Panc1 (cell line): ENCODE data around the gene GLIS1. TPM values are rescaled to one million over a fixed set of nuclear protein-coding genes. Genes with fewer than 3 reads are reported as not detected.

Experiments used
- ATAC-seq: fragments of 200-7000 bp; cut with Tn5 transposase; 2 replicates; pipeline ENCODE4 v1.9.1; 2020; ENCODE audit warnings: mild to moderate bottlenecking, moderate library complexity
- BruUV-seq: library from RNA; stranded (reverse); fragments of 400-500 nt; replicated peaks from 2 replicates; lab custom pipeline; 2021; lab: Mats Ljungman, UMichigan
- CTCF ChIA-PET: fragments of 300-600 bp; sonication (Branson Sonifier 250); formaldehyde crosslinking; loops from one replicate; lab custom pipeline; 2022; ENCODE audit warnings: antibody characterized with exemption; lab: Charles Lee
- POLR2A ChIA-PET: fragments of 300-600 bp; sonication (Branson Sonifier 250); formaldehyde crosslinking; loops from one replicate; lab custom pipeline; 2022; ENCODE audit warnings: antibody characterized with exemption; lab: Charles Lee
- DNase-seq: peaks from one replicate; pipeline ENCODE4 v3.0.0-alpha.2; 2010; ENCODE audit warnings: low read depth, low spot score
- H3K27ac ChIP-seq: 2 replicates; pipeline ENCODE4 v1.5.1; 2011; ENCODE audit warnings: mild to moderate bottlenecking, low read length, inconsistent platforms
- H3K27me3 ChIP-seq: fragments of 200-500 bp; sonication (Bioruptor generic); 2 replicates; pipeline ENCODE4 v1.6.0; 2014; ENCODE audit warnings: low read length, inconsistent platforms; ENCODE audit not compliant: control insufficient read depth, insufficient read depth
- H3K36me3 ChIP-seq: fragments of 200-500 bp; sonication (Bioruptor generic); 2 replicates; pipeline ENCODE4 v1.5.1; 2014; ENCODE audit warnings: inconsistent platforms, mild to moderate bottlenecking, low read length, moderate library complexity; ENCODE audit not compliant: control insufficient read depth, insufficient read depth
- H3K4me1 ChIP-seq: 2 replicates; pipeline ENCODE4 v1.5.1; 2011; ENCODE audit warnings: inconsistent platforms, mild to moderate bottlenecking, low read length, moderate library complexity; ENCODE audit not compliant: control insufficient read depth, insufficient read depth
- H3K4me3 ChIP-seq, 2 experiments: 2 replicates each; pipeline ENCODE4 v1.5.1; 2011 to 2012; ENCODE audit warnings: low read depth in 2 of 2, low read length in 2 of 2, mild to moderate bottlenecking in 2 of 2, inconsistent platforms in 1 of 2, moderate library complexity in 1 of 2
- H3K9me3 ChIP-seq: fragments of 200-500 bp; sonication (Bioruptor generic); 2 replicates; pipeline ENCODE4 v1.5.1; 2014; ENCODE audit warnings: low read depth, mild to moderate bottlenecking, inconsistent platforms, low read length, moderate library complexity; ENCODE audit not compliant: control insufficient read depth, insufficient read depth
- POLR2AphosphoS5 ChIP-seq: IDR thresholded peaks from 2 replicates; pipeline ENCODE4 v1.6.1; 2012; ENCODE audit warnings: mild to moderate bottlenecking, low read depth, low read length, moderate library complexity
- SIN3A ChIP-seq: IDR thresholded peaks from 2 replicates; pipeline ENCODE4 v1.6.1; 2012; ENCODE audit warnings: low read depth, mild to moderate bottlenecking, low read length, moderate library complexity, borderline replicate concordance; ENCODE audit not compliant: insufficient read depth
- TCF7L2 ChIP-seq: IDR thresholded peaks from 2 replicates; pipeline ENCODE4 v1.6.1; 2011; ENCODE audit warnings: mild to moderate bottlenecking, low read depth, low read length, inconsistent platforms
- in situ Hi-C: cut with HindIII; loops from 2 replicates; pipeline ENCODE4 v1.10.0; 2016; ENCODE audit warnings: low sequenced_read_pairs, low pct_unique_long_range_greater_than_20kb
- intact Hi-C: fragments of 100-400 bp; cut with micrococcal nuclease; formaldehyde crosslinking; loops from one replicate; pipeline ENCODE4 v1.10.0; 2022; ENCODE audit not compliant: unreplicated experiment
- total RNA-seq: library from RNA; stranded (reverse); gene quantifications from one replicate; pipeline ENCODE4 v1.2.1, GENCODE V29; 2021; ENCODE audit not compliant: unreplicated experiment
- TF ChIP-seq, protein P1 (sequence below): fragments of 450-650 bp; IDR thresholded peaks from 2 replicates; pipeline ENCODE4 v1.5.1; 2017; ENCODE audit warnings: mild to moderate bottlenecking
- TF ChIP-seq, protein P2 (sequence below), 2 experiments: IDR thresholded peaks; 2 replicates each; pipeline ENCODE4 v1.6.1; 2011 to 2012; ENCODE audit warnings: low read depth in 2 of 2, control low read depth in 1 of 2, low read length in 1 of 2, mild to moderate bottlenecking in 1 of 2, moderate library complexity in 1 of 2; ENCODE audit not compliant: insufficient read depth in 1 of 2

Gene GLIS1
- total RNA-seq, 1 experiment from 2014 or later, result 0.28 TPM

DNA sequence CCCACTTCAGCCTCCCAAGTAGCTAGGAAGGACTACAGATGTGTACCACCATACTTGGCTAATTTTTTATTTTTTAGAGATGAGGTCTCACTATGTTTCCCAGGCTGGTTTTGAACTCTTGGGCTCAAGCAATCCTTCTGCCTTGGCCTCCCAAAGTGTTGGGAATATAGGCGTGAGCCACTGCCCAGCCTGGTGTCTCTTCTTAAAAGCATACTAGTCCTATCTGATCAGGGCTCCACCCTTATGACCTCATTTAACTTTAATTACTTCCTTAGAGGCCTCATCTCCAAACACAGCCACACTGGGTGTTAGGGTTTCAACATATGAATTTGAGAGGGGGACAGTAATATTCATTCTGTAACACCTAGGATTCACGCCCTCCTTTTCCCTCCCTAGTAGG is 130.9 kb downstream of the GLIS1 start:
- in situ Hi-C loops (no loop called here), intact Hi-C loops (no loop called here)
- Histone ChIP-seq H3K4me1 (no peaks in the 10 kb centered on the region), H3K36me3 (no peaks in the 10 kb centered on the region), H3K9me3 (peaks cover 6% of the 10 kb centered on the region; the same call in 1 of the 2 replicates), H3K27me3 (no peaks in the 10 kb centered on the region), H3K27ac (no peak overlapping the region), H3K4me3 (no peak overlapping the region)
- ATAC-seq, result no peak
- DNase-seq, result no peak
- no TSS peak for BruUV-seq
- ChIA-PET POLR2A (no interaction called here), CTCF (interaction anchor here (0.5 kb wide), 1 partner anchor 31 kb away, joined by 9 read pairs; no protein-coding TSS in a partner anchor)
- TF ChIP-seq, protein P1, sequence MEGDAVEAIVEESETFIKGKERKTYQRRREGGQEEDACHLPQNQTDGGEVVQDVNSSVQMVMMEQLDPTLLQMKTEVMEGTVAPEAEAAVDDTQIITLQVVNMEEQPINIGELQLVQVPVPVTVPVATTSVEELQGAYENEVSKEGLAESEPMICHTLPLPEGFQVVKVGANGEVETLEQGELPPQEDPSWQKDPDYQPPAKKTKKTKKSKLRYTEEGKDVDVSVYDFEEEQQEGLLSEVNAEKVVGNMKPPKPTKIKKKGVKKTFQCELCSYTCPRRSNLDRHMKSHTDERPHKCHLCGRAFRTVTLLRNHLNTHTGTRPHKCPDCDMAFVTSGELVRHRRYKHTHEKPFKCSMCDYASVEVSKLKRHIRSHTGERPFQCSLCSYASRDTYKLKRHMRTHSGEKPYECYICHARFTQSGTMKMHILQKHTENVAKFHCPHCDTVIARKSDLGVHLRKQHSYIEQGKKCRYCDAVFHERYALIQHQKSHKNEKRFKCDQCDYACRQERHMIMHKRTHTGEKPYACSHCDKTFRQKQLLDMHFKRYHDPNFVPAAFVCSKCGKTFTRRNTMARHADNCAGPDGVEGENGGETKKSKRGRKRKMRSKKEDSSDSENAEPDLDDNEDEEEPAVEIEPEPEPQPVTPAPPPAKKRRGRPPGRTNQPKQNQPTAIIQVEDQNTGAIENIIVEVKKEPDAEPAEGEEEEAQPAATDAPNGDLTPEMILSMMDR, result no peak
- no peak for TF ChIP-seq POLR2AphosphoS5
- no peak for TF ChIP-seq TCF7L2
- TF ChIP-seq, protein P2, sequence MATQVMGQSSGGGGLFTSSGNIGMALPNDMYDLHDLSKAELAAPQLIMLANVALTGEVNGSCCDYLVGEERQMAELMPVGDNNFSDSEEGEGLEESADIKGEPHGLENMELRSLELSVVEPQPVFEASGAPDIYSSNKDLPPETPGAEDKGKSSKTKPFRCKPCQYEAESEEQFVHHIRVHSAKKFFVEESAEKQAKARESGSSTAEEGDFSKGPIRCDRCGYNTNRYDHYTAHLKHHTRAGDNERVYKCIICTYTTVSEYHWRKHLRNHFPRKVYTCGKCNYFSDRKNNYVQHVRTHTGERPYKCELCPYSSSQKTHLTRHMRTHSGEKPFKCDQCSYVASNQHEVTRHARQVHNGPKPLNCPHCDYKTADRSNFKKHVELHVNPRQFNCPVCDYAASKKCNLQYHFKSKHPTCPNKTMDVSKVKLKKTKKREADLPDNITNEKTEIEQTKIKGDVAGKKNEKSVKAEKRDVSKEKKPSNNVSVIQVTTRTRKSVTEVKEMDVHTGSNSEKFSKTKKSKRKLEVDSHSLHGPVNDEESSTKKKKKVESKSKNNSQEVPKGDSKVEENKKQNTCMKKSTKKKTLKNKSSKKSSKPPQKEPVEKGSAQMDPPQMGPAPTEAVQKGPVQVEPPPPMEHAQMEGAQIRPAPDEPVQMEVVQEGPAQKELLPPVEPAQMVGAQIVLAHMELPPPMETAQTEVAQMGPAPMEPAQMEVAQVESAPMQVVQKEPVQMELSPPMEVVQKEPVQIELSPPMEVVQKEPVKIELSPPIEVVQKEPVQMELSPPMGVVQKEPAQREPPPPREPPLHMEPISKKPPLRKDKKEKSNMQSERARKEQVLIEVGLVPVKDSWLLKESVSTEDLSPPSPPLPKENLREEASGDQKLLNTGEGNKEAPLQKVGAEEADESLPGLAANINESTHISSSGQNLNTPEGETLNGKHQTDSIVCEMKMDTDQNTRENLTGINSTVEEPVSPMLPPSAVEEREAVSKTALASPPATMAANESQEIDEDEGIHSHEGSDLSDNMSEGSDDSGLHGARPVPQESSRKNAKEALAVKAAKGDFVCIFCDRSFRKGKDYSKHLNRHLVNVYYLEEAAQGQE (IDR thresholded peaks at IDR 0.05; ENCODE audit: insufficient read depth in 1 of 2, low read depth in 2 of 2, low read length in 1 of 2), result no peak
- TF ChIP-seq SIN3A, result no peak

DNA sequence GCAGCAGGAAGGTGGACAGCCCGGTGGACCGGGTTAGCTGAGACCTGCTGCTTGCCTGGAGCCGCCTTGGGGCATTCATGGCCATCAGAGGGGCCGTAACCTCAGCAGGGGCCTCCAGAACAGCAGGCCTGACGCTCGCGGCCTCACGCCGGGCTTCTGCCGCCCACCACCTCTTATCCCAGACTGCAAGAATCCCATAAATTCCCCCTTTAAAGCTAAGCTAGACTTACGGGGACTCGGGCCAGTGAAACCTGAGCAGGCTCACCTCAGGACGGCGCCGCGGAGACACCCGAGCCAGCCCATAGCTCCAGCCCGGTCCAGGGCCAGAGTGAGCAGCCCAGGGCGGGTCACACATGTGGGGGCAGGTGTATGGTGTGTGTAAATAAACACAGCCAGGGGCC is 132.3 kb downstream of the GLIS1 start:
- Histone ChIP-seq H3K27me3 (no peaks in the 10 kb centered on the region), H3K4me1 (no peaks in the 10 kb centered on the region), H3K4me3 (no peak overlapping the region), H3K27ac (no peak overlapping the region), H3K9me3 (peaks cover 6% of the 10 kb centered on the region; the same call in 1 of the 2 replicates), H3K36me3 (no peaks in the 10 kb centered on the region)
- in situ Hi-C loops (no loop called here), intact Hi-C loops (no loop called here)
- DNase-seq, result no peak
- ATAC-seq, result no peak
- TF ChIP-seq TCF7L2, result no peak
- TF ChIP-seq, protein P2 (IDR thresholded peaks at IDR 0.05; ENCODE audit: insufficient read depth in 1 of 2, low read depth in 2 of 2, low read length in 1 of 2), result no peak
- TF ChIP-seq POLR2AphosphoS5, result no peak
- TF ChIP-seq, protein P1, result no peak
- no peak for TF ChIP-seq SIN3A
- ChIA-PET CTCF (no interaction called here), POLR2A (no interaction called here)
- no TSS peak for BruUV-seq
